Kidney epithelial cell (primary cell): ENCODE measurements around the gene PLPPR4. TPM values are rescaled to one million over a fixed set of nuclear protein-coding genes. Genes with fewer than 3 reads are reported as not detected.
"Not testable (repeated sequence)": the region's sequence is repeated elsewhere in the genome, so short reads cannot be mapped to it uniquely, and the experiment has no call there.

Experiments
- DNase-seq: peaks from one replicate; pipeline ENCODE4 v3.0.0-alpha.2; 2010; ENCODE audit warnings: low read depth
- H3K27me3 ChIP-seq: 2 replicates; pipeline ENCODE4 v1.6.0; 2011; ENCODE audit warnings: low read length; ENCODE audit not compliant: control insufficient read depth, insufficient read depth
- H3K36me3 ChIP-seq: 2 replicates; pipeline ENCODE4 v1.5.1; 2011; ENCODE audit warnings: low read length; ENCODE audit not compliant: control insufficient read depth, insufficient read depth
- H3K4me3 ChIP-seq: 2 replicates; pipeline ENCODE4 v1.5.1; 2011; ENCODE audit warnings: low read depth, mild to moderate bottlenecking, control low read depth, low read length
- total RNA-seq: library from RNA; depleted of rRNA; stranded (reverse); fragments of >200 nt; gene quantifications from 2 replicates; pipeline ENCODE4 v1.2.3, GENCODE V29; 2015
- TF ChIP-seq, protein P1 (sequence below): IDR thresholded peaks from 2 replicates; pipeline ENCODE4 v1.5.1; 2011; ENCODE audit warnings: mild to moderate bottlenecking, moderate library complexity, low read length, control low read depth, inconsistent platforms; ENCODE audit not compliant: insufficient read depth, poor library complexity, severe bottlenecking

PLPPR4 gene
- total RNA-seq, 1 donor from 2014 or later = not detected

DNA sequence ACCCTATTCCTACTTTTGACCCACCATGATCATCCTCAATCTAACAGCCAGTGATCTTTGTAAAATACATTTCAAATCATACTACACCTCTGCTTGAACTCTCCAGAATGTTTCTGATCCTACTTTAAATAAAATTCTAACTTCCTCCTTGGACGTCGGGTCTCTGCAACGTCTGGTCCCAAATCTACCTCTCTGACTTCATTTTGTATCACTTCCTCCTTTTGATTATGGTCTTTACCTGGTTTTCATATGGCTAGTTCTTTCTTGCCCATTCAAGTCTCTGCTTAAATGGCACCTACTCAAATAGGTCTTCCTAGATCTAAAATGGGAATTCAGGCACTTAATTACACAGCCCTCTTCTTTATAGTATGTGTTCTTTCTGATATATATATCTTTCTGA, 18.2 kb downstream of the PLPPR4 start:
- H3K27me3 ChIP-seq = no peaks in the 10 kb centered on the region
- TF ChIP-seq, protein P1, sequence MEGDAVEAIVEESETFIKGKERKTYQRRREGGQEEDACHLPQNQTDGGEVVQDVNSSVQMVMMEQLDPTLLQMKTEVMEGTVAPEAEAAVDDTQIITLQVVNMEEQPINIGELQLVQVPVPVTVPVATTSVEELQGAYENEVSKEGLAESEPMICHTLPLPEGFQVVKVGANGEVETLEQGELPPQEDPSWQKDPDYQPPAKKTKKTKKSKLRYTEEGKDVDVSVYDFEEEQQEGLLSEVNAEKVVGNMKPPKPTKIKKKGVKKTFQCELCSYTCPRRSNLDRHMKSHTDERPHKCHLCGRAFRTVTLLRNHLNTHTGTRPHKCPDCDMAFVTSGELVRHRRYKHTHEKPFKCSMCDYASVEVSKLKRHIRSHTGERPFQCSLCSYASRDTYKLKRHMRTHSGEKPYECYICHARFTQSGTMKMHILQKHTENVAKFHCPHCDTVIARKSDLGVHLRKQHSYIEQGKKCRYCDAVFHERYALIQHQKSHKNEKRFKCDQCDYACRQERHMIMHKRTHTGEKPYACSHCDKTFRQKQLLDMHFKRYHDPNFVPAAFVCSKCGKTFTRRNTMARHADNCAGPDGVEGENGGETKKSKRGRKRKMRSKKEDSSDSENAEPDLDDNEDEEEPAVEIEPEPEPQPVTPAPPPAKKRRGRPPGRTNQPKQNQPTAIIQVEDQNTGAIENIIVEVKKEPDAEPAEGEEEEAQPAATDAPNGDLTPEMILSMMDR = no peak
- no peak for DNase-seq
- no peak overlapping the region for H3K4me3 ChIP-seq
- H3K36me3 ChIP-seq = no peaks in the 10 kb centered on the region

DNA sequence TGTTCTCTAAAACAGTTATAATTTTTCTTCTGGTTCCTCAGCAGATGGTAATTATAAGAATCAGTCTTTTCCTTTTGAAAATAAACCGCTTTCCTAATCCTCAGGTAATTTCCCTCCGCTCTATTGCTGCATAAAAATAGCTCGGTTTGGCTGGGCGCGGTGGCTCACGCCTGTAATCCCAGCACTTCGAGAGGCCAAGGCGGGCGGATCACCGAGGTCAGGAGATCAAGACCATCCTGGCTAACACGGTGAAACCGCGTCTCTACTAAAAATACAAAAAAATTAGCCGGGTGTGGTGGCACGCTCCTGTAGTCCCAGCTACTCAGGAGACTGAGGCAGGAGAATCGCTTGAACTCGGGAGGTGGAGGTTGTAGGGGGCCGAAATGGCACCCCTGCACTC, 19.2 kb downstream of the PLPPR4 start:
- H3K27me3 ChIP-seq, DNase-seq, H3K4me3 ChIP-seq, H3K36me3 ChIP-seq: not testable (repeated sequence)

DNA sequence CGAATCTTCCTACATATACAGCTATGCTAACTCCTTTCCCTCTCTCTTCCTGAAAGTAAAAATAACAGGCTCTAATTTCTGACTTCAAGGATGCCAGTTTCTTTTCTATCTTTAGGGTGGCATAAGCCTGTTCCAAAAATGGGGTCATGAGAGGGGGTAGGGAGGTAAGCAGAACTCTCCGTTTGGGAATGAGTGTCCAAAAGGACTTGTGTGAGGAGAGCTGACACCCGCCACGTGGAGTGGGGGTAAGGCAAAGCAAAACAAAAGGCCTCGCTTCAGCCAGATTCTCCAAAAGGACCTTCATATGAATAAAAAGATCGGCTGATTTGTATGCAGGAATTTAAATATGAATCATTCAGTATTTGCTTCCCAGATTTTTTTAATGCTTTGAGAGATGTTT, 28.6 kb downstream of the PLPPR4 start:
- no peak for DNase-seq
- TF ChIP-seq, protein P1 = no peak
- H3K36me3 ChIP-seq = no peaks in the 10 kb centered on the region
- H3K27me3 ChIP-seq = no peaks in the 10 kb centered on the region
- H3K4me3 ChIP-seq = no peak overlapping the region

DNA sequence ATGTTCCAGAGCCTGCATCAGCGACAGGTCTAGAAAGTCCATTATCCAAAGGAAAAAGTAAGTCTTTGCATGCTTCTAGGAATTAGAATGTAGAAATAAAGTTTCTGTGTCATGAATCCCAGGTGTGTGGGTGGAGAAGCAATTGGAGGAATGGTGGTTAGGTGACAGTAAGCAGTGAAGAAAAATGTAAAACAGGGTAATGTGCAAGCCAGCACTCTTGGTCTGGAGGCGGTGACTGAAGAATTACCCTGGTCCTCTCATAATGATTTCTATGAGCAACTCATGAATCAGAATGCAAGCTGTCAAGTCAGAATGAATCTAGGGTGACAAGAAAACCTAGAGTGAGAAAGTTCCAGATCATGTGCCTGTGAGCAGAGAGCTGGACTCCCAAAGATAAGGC, 33.6 kb downstream of the PLPPR4 start:
- DNase-seq = no peak
- TF ChIP-seq, protein P1 = no peak
- H3K36me3 ChIP-seq = no peaks in the 10 kb centered on the region
- H3K4me3 ChIP-seq = no peak overlapping the region
- no peaks in the 10 kb centered on the region for H3K27me3 ChIP-seq

DNA sequence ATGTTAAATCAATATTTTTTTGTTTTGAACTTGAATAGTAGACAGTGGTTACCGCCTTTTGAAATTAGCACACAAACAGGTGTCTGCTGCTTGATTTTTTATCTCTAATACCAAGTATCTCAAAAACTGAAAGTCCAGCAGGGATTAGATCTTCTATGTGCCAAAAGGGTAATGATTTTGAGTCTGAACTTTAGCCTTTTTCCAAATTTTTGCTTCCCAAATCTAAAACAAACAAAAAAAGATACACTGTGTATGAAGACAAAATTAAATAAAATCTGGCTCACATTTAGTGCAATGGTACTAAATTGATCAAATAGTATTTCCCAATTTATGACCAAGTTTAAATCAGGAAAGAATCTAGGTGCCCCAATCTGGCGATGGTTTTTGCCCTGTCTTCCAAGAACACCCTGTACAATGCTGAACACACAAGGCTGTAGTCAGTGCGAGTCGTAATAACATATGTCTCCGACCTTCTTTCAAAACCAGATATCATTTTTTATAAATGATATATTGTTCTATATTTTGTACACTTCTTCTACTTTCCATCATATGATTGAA, 40.5 kb downstream of the PLPPR4 start:
- H3K36me3 ChIP-seq = no peaks in the 10 kb centered on the region
- TF ChIP-seq, protein P1 = no peak
- H3K4me3 ChIP-seq = no peak overlapping the region
- DNase-seq = no peak
- H3K27me3 ChIP-seq = no peaks in the 10 kb centered on the region

DNA sequence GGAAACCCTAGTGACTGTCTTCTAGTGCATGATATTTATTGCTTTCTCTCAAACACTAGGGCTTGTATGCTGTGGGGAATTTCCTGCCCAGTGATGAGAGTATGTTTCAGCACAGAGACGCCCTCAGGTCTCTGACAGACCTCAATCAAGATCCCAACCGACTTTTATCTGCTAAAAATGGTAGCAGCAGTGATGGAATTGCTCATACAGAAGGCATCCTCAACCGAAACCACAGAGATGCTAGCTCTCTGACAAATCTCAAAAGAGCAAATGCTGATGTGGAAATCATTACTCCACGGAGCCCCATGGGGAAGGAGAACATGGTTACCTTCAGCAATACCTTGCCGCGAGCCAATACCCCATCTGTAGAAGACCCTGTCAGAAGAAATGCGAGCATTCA, 41.3 kb downstream of the PLPPR4 start:
- H3K4me3 ChIP-seq = no peak overlapping the region
- no peaks in the 10 kb centered on the region for H3K27me3 ChIP-seq
- no peaks in the 10 kb centered on the region for H3K36me3 ChIP-seq
- DNase-seq = no peak
- TF ChIP-seq, protein P1 = no peak
